ENCODE data around the gene ABCA2. TPM values are rescaled to one million over a fixed set of nuclear protein-coding genes. Genes with fewer than 3 reads are reported as not detected.
A peak's percentile ranks its signal among the peaks of the same experiment; 100 is the strongest.
"Not testable (repeated sequence)": the region's sequence is repeated elsewhere in the genome, so short reads cannot be mapped to it uniquely, and the experiment has no call there.

The ABCA2 gene
- total and polyA plus RNA-seq, 12 donors: 2.9 to 150 (median 31.5) TPM

- Histone ChIP-seq H3K4me1 (replicated peaks in 1 of 2) (peaks cover 0 to 16% of the 10 kb centered on the region in 2 donors), H3K9me3 (replicated peaks in 1 of 3) (no peaks in the 10 kb centered on the region), H3K27ac (no peak overlapping the region), H3K27me3 (no peaks in the 10 kb centered on the region), H3K4me3 (no peak overlapping the region), H3K36me3 (replicated peaks in 1 of 2) (peaks cover 0 to 7% of the 10 kb centered on the region in 2 donors)
- TF ChIP-seq CTCF (IDR thresholded peaks at IDR 0.05): no peak
- no peak for DNase-seq
- intact Hi-C loops (cut with DNase I): loop anchor here in 1 of 2 donors (5.0 kb wide), 1 partner anchor 249 kb away; no protein-coding TSS in a partner anchor
- WGBS, 4 donors: 44 to 73% (median 56%) methylated on average over 4 to 8 of the region's 8 CpGs
Measured at GRCh38 chr9:137035937-137036336, 7.9 kb upstream of the ABCA2 start.

GRCh38 chr9:137035507-137035834 is 7.4 kb upstream of the ABCA2 start:
- peaks cover 0 to 7% of the 10 kb centered on the region in 2 donors for H3K36me3 ChIP-seq (replicated peaks in 1 of 2)
- H3K4me3 ChIP-seq: no peak overlapping the region
- no peaks in the 10 kb centered on the region for H3K27me3 ChIP-seq
- intact Hi-C loops (cut with DNase I): loop anchor here in 1 of 2 donors (5.0 kb wide), 1 partner anchor 248 kb away; no protein-coding TSS in a partner anchor
- peak in 3 of 6 experiments; percentile 11 to 21 (median 16) for TF ChIP-seq CTCF (IDR thresholded peaks at IDR 0.05)
- no peak for TF ChIP-seq POLR2A (IDR thresholded peaks at IDR 0.05)
- no peaks in the 10 kb centered on the region for H3K9me3 ChIP-seq (replicated peaks in 1 of 3)
- 15 to 55% (median 31%) methylated on average over 4 to 9 of the region's 9 CpGs for WGBS, 4 donors
- H3K27ac ChIP-seq: no peak overlapping the region
- no peak for DNase-seq
- H3K4me1 ChIP-seq (replicated peaks in 1 of 2): peaks cover 0 to 16% of the 10 kb centered on the region in 2 donors

GRCh38 chr9:137034709-137035506 is 6.9 kb upstream of the ABCA2 start:
- Histone ChIP-seq H3K9me3 (replicated peaks in 1 of 3) (no peaks in the 10 kb centered on the region), H3K27me3 (no peaks in the 10 kb centered on the region), H3K36me3 (replicated peaks in 1 of 2) (peaks cover 0 to 7% of the 10 kb centered on the region in 2 donors), H3K4me3 (no peak overlapping the region), H3K27ac (peak overlapping the region in 2 of 5 donors; percentile 34 to 35), H3K4me1 (replicated peaks in 1 of 2) (peaks cover 0 to 16% of the 10 kb centered on the region in 2 donors)
- intact Hi-C loops (cut with DNase I): loop anchor here (5.0 kb wide), 2 partner anchors 93 to 248 kb away; partner anchors contain the start of gene FBXW5 (in 1 of the 2)
- peak; percentile 81 to 93 (median 83) for DNase-seq
- TF ChIP-seq POLR2A (IDR thresholded peaks at IDR 0.05): no peak
- peak; percentile 82 to 93 (median 92) for TF ChIP-seq CTCF (IDR thresholded peaks at IDR 0.05)
- 16 to 37% (median 22%) methylated on average over 11 to 24 of the region's 24 CpGs for WGBS, 4 donors

- Histone ChIP-seq H3K27me3 (no peaks in the 10 kb centered on the region), H3K4me3 (no peak overlapping the region), H3K4me1 (replicated peaks in 1 of 2) (peaks cover under 1 to 19% of the 10 kb centered on the region in 2 donors), H3K36me3 (replicated peaks in 1 of 2) (peaks cover 0 to 7% of the 10 kb centered on the region in 2 donors), H3K27ac (peak overlapping the region in 2 of 5 donors; percentile 34 to 35), H3K9me3 (replicated peaks in 1 of 3) (no peaks in the 10 kb centered on the region)
- TF ChIP-seq CTCF (IDR thresholded peaks at IDR 0.05): no peak
- TF ChIP-seq POLR2A (IDR thresholded peaks at IDR 0.05): no peak
- intact Hi-C loops (cut with DNase I): loop anchor here (5.0 kb wide), 2 partner anchors 92 to 247 kb away; partner anchors contain the start of gene FBXW5 (in 1 of the 2)
- 34 to 50% (median 48%) methylated on average over 5 to 15 of the region's 15 CpGs for WGBS, 4 donors
- peak in 1 of 7 donors; percentile 40 for DNase-seq
Measured at GRCh38 chr9:137034039-137034708, 6.1 kb upstream of the ABCA2 start.

- peak overlapping the region in 1 of 4 donors; percentile 29 for H3K4me3 ChIP-seq
- WGBS, 4 donors: 89 to 92% (median 90%) methylated on average over 5 of the region's 5 CpGs
Measured at GRCh38 chr9:137033481-137033880, 5.4 kb upstream of the ABCA2 start.

More at GRCh38 chr9:137033481-137033880, 5.4 kb upstream of the ABCA2 start:
- intact Hi-C loops (cut with DNase I): loop anchor here (5.0 kb wide), 2 partner anchors 91 to 246 kb away; partner anchors contain the start of gene FBXW5 (in 1 of the 2)
- H3K9me3 ChIP-seq (replicated peaks in 1 of 3); H3K27ac ChIP-seq; H3K36me3 ChIP-seq (replicated peaks in 1 of 2); H3K27me3 ChIP-seq; DNase-seq: not testable (repeated sequence)
- H3K4me1 ChIP-seq (replicated peaks in 1 of 2): peaks cover 7 to 26% of the 10 kb centered on the region in 2 donors
